Prostate gland (tissue), 1 donor: Measurements from ENCODE around the gene SCUBE1.

Experiments used
- POLR2A ChIP-seq: fragments of 450-650 bp; IDR thresholded peaks from one replicate; pipeline ENCODE4 v1.6.1; 2016; ENCODE audit warnings: antibody characterized with exemption, mild to moderate bottlenecking
- POLR2AphosphoS5 ChIP-seq: sonication (generic); formaldehyde crosslinking; IDR thresholded peaks from one replicate; pipeline ENCODE4 v1.6.1; 2017; ENCODE audit warnings: antibody characterized with exemption

GRCh38 chr22:43343262-43343669 is at the start of gene SCUBE1:
- TF ChIP-seq POLR2AphosphoS5, result no peak
- TF ChIP-seq POLR2A, result no peak
